HEK293 (cell line): ENCODE measurements around the gene PASK.

ENCODE experiments used
- CTCF ChIA-PET: fragments of 350-600 bp; formaldehyde crosslinking; extraction: SDS; loops from one replicate; lab custom pipeline; 2021; ENCODE audit warnings: antibody characterized with exemption; lab: Yijun Ruan, JAX
- POLR2A ChIA-PET: fragments of 300-600 bp; formaldehyde crosslinking; extraction: SDS; loops from one replicate; lab custom pipeline; 2020; ENCODE audit warnings: antibody characterized with exemption, inconsistent platforms; lab: Yijun Ruan, JAX
- H3K27ac ChIP-seq: fragments of 200-500 bp; sonication (Bioruptor generic); 2 replicates; pipeline ENCODE4 v1.5.1; 2014; ENCODE audit warnings: low read depth, low read length, control low read depth, inconsistent platforms; ENCODE audit errors: extremely low read depth
- H3K36me3 ChIP-seq, 2 experiments: fragments of 200-500 bp in 1 of 2; sonication (Bioruptor generic) in 1 of 2; 1 replicate in 1 of 2; 2 replicates in 1 of 2; pipeline ENCODE4 v1.5.1; 2014 to 2017; ENCODE audit warnings: inconsistent platforms in 2 of 2, low read length in 2 of 2; ENCODE audit not compliant: control insufficient read depth in 2 of 2, insufficient read depth in 1 of 2
- H3K4me1 ChIP-seq: fragments of 200-500 bp; sonication (Bioruptor generic); 2 replicates; pipeline ENCODE4 v1.5.1; 2014; ENCODE audit warnings: mild to moderate bottlenecking, low read length, inconsistent platforms; ENCODE audit not compliant: control insufficient read depth, insufficient read depth
- H3K4me3 ChIP-seq: 2 replicates; pipeline ENCODE4 v1.5.1; 2011; ENCODE audit warnings: low read depth, mild to moderate bottlenecking, control low read depth, low read length, moderate library complexity
- H3K9me3 ChIP-seq: fragments of 200-500 bp; sonication (Bioruptor generic); 2 replicates; pipeline ENCODE4 v1.5.1; 2014; ENCODE audit warnings: low read depth, low read length, inconsistent platforms; ENCODE audit not compliant: control insufficient read depth, insufficient read depth
- FEZF1 ChIP-seq: fragments of 450-650 bp; formaldehyde crosslinking; IDR thresholded peaks from 2 replicates; pipeline ENCODE4 v1.5.1; 2016; ENCODE audit warnings: missing biosample characterization, missing genetic modification characterization
- GFI1B ChIP-seq: fragments of 450-650 bp; formaldehyde crosslinking; IDR thresholded peaks from 2 replicates; pipeline ENCODE4 v1.5.1; 2016; ENCODE audit warnings: missing biosample characterization, missing genetic modification characterization
- KLF7 ChIP-seq: fragments of 450-650 bp; formaldehyde crosslinking; IDR thresholded peaks from 2 replicates; pipeline ENCODE4 v1.5.1; 2016; ENCODE audit warnings: missing biosample characterization, missing genetic modification characterization, borderline replicate concordance
- MYNN ChIP-seq: fragments of 450-650 bp; formaldehyde crosslinking; IDR thresholded peaks from 2 replicates; pipeline ENCODE4 v1.5.1; 2016; ENCODE audit warnings: missing biosample characterization, missing genetic modification characterization, borderline replicate concordance
- PRDM6 ChIP-seq: fragments of 450-650 bp; formaldehyde crosslinking; IDR thresholded peaks from 2 replicates; pipeline ENCODE4 v1.5.1; 2017; ENCODE audit warnings: missing biosample characterization, missing genetic modification characterization
- SP3 ChIP-seq: fragments of 450-650 bp; formaldehyde crosslinking; IDR thresholded peaks from 2 replicates; pipeline ENCODE4 v1.5.1; 2016; ENCODE audit warnings: missing biosample characterization, missing genetic modification characterization
- ZBTB11 ChIP-seq: fragments of 450-650 bp; formaldehyde crosslinking; conservative IDR thresholded peaks from 2 replicates; pipeline ENCODE4 v1.5.1; 2016; ENCODE audit warnings: low read depth, missing biosample characterization, missing genetic modification characterization
- ZNF138 ChIP-seq: fragments of 450-650 bp; formaldehyde crosslinking; IDR thresholded peaks from 2 replicates; pipeline ENCODE4 v1.5.1; 2016; ENCODE audit warnings: missing biosample characterization, missing genetic modification characterization, borderline replicate concordance
- ZNF266 ChIP-seq: fragments of 450-650 bp; formaldehyde crosslinking; IDR thresholded peaks from 2 replicates; pipeline ENCODE4 v1.5.1; 2016; ENCODE audit warnings: missing biosample characterization, missing genetic modification characterization, low read depth
- ZNF280D ChIP-seq: fragments of 450-650 bp; formaldehyde crosslinking; IDR thresholded peaks from 2 replicates; pipeline ENCODE4 v1.5.1; 2016; ENCODE audit warnings: missing biosample characterization, missing genetic modification characterization
- ZNF302 ChIP-seq: fragments of 450-650 bp; formaldehyde crosslinking; IDR thresholded peaks from 2 replicates; pipeline ENCODE4 v1.5.1; 2016; ENCODE audit warnings: missing biosample characterization, missing genetic modification characterization, low read depth
- ZNF341 ChIP-seq: fragments of 450-650 bp; formaldehyde crosslinking; IDR thresholded peaks from 2 replicates; pipeline ENCODE4; 2016; ENCODE audit warnings: low read depth, missing biosample characterization, missing genetic modification characterization
- ZNF391 ChIP-seq: fragments of 450-650 bp; formaldehyde crosslinking; IDR thresholded peaks from 2 replicates; pipeline ENCODE4 v1.5.1; 2016; ENCODE audit warnings: low read depth, missing biosample characterization, missing genetic modification characterization, borderline replicate concordance
- ZNF449 ChIP-seq: fragments of 450-650 bp; formaldehyde crosslinking; IDR thresholded peaks from 2 replicates; pipeline ENCODE4 v1.5.1; 2017; ENCODE audit warnings: missing biosample characterization, mild to moderate bottlenecking, missing genetic modification characterization, moderate library complexity
- ZNF514 ChIP-seq: fragments of 450-650 bp; formaldehyde crosslinking; IDR thresholded peaks from 2 replicates; pipeline ENCODE4 v1.5.1; 2016; ENCODE audit warnings: missing biosample characterization, missing genetic modification characterization
- ZNF518A ChIP-seq: fragments of 450-650 bp; formaldehyde crosslinking; conservative IDR thresholded peaks from 2 replicates; pipeline ENCODE4 v1.5.1; 2016; ENCODE audit warnings: low read depth, missing biosample characterization, missing genetic modification characterization
- ZNF549 ChIP-seq: fragments of 450-650 bp; IDR thresholded peaks from 2 replicates; pipeline ENCODE4 v1.5.1; 2018; ENCODE audit warnings: missing biosample characterization, missing genetic modification characterization, mild to moderate bottlenecking, inconsistent platforms, moderate library complexity
- ZNF558 ChIP-seq: fragments of 450-650 bp; formaldehyde crosslinking; IDR thresholded peaks from 2 replicates; pipeline ENCODE4 v1.5.1; 2016; ENCODE audit warnings: missing biosample characterization, missing genetic modification characterization
- ZNF654 ChIP-seq: fragments of 450-650 bp; formaldehyde crosslinking; IDR thresholded peaks from 2 replicates; pipeline ENCODE4 v1.5.1; 2016; ENCODE audit warnings: low read depth, missing biosample characterization, missing genetic modification characterization
- ZSCAN30 ChIP-seq: fragments of 450-650 bp; IDR thresholded peaks from 2 replicates; pipeline ENCODE4 v1.5.1; 2018; ENCODE audit warnings: missing biosample characterization, mild to moderate bottlenecking, missing genetic modification characterization, moderate library complexity

The PASK gene

GRCh38 chr2:241136191-241136590, 13.1 kb downstream of the PASK start:
- H3K36me3 ChIP-seq, result peaks cover 0 to 87% of the 10 kb centered on the region in 2 experiments; a peak in 2 of 3 replicates
- TF ChIP-seq ZNF549 (tag by site-specific recombination) (no peak), ZNF654 (tag by site-specific recombination) (no peak), SP3 (no peak), ZNF302 (tag by site-specific recombination) (no peak), ZNF558 (no peak), ZNF391 (tag by site-specific recombination) (no peak), PRDM6 (tag by site-specific recombination) (no peak), MYNN (tag by site-specific recombination) (no peak), ZNF514 (tag by site-specific recombination) (no peak), GFI1B (tag by site-specific recombination) (no peak)
- TF ChIP-seq, all 188 proteins: peak for 0

GRCh38 chr2:241135737-241136136, 13.5 kb downstream of the PASK start:
- CTCF ChIA-PET, result no interaction called here
- Histone ChIP-seq H3K9me3 (no peaks in the 10 kb centered on the region), H3K27ac (no peak overlapping the region), H3K4me1 (no peaks in the 10 kb centered on the region), H3K36me3 (peaks cover 0 to 88% of the 10 kb centered on the region in 2 experiments; a peak in 2 of 3 replicates), H3K4me3 (no peak overlapping the region)
- POLR2A ChIA-PET, result no interaction called here
- TF ChIP-seq ZNF266 (tag by site-specific recombination) (no peak), ZNF341 (no peak), FEZF1 (tag by site-specific recombination) (no peak), KLF7 (tag by site-specific recombination) (no peak), ZNF518A (tag by site-specific recombination) (no peak), ZNF280D (tag by site-specific recombination) (no peak), ZBTB11 (no peak), ZNF138 (tag by site-specific recombination) (no peak), ZNF449 (tag by site-specific recombination) (no peak), ZNF654 (tag by site-specific recombination) (no peak), ZSCAN30 (no peak)

More at GRCh38 chr2:241136191-241136590, 13.1 kb downstream of the PASK start:
- H3K27ac ChIP-seq, result no peak overlapping the region
- no peaks in the 10 kb centered on the region for H3K9me3 ChIP-seq
- ChIA-PET CTCF (no interaction called here), POLR2A (no interaction called here)
- no peak overlapping the region for H3K4me3 ChIP-seq
- H3K4me1 ChIP-seq, result no peaks in the 10 kb centered on the region
